Keratinocyte (primary cell): ENCODE data around the gene ABLIM2. TPM values are rescaled to one million over a fixed set of nuclear protein-coding genes. Genes with fewer than 3 reads are reported as not detected.

Experiments
- DNase-seq: peaks from one replicate; pipeline ENCODE4 v3.0.0-alpha.2; 2011; ENCODE audit warnings: low read depth, missing footprints, low spot score
- FAIRE-seq: peaks from 2 replicates; lab custom pipeline; 2011; peaks lifted over from hg19 to GRCh38; lab: Jason Lieb, UNC
- H2AFZ ChIP-seq: 2 replicates; pipeline ENCODE4 v1.6.0; 2012; ENCODE audit warnings: low read length, control low read depth, inconsistent platforms; ENCODE audit not compliant: control insufficient read depth
- H3K27ac ChIP-seq: 2 replicates; pipeline ENCODE4 v1.5.1; 2011; ENCODE audit warnings: low read length; ENCODE audit not compliant: control insufficient read depth, insufficient read depth
- H3K27me3 ChIP-seq: 3 replicates; pipeline ENCODE4 v1.6.0; 2011; ENCODE audit warnings: low read length; ENCODE audit not compliant: control insufficient read depth, insufficient read depth; ENCODE audit errors: extremely low read depth
- H3K36me3 ChIP-seq, 2 experiments: 2 replicates in 1 of 2; 3 replicates in 1 of 2; pipeline ENCODE4 v1.5.1; 2011; ENCODE audit warnings: low read length in 2 of 2, mild to moderate bottlenecking in 1 of 2; ENCODE audit not compliant: control insufficient read depth in 2 of 2, insufficient read depth in 2 of 2; ENCODE audit errors: extremely low read depth in 1 of 2
- H3K4me1 ChIP-seq: 3 replicates; pipeline ENCODE4 v1.5.1; 2011; ENCODE audit warnings: low read length; ENCODE audit not compliant: control insufficient read depth, insufficient read depth; ENCODE audit errors: extremely low read depth
- H3K4me2 ChIP-seq: 3 replicates; pipeline ENCODE4 v1.6.0; 2011; ENCODE audit warnings: low read depth, low read length; ENCODE audit not compliant: control insufficient read depth, insufficient read depth; ENCODE audit errors: extremely low read depth
- H3K4me3 ChIP-seq, 3 experiments: fragments of 200-600 bp in 1 of 3; sonication (generic) in 1 of 3; 2 replicates in 2 of 3; 3 replicates in 1 of 3; pipeline ENCODE4 v1.5.1; 2011 to 2016; ENCODE audit warnings: low read length in 3 of 3, mild to moderate bottlenecking in 3 of 3, control low read depth in 2 of 3, inconsistent platforms in 1 of 3, low read depth in 1 of 3, mixed read lengths in 1 of 3, mixed run types in 1 of 3, moderate library complexity in 1 of 3; ENCODE audit not compliant: control insufficient read depth in 2 of 3, insufficient read depth in 2 of 3; ENCODE audit errors: extremely low read depth in 1 of 3
- H3K79me2 ChIP-seq: 2 replicates; pipeline ENCODE4 v1.6.0; 2012; ENCODE audit warnings: low read length; ENCODE audit not compliant: control insufficient read depth, insufficient read depth
- H3K9ac ChIP-seq: 3 replicates; pipeline ENCODE4 v1.6.0; 2011; ENCODE audit warnings: low read length; ENCODE audit not compliant: control insufficient read depth, insufficient read depth; ENCODE audit errors: extremely low read depth
- H3K9me1 ChIP-seq: 3 replicates; pipeline ENCODE4 v1.6.0; 2011; ENCODE audit warnings: low read length; ENCODE audit not compliant: control insufficient read depth, insufficient read depth; ENCODE audit errors: extremely low read depth
- H3K9me3 ChIP-seq: 2 replicates; pipeline ENCODE4 v1.5.1; 2012; ENCODE audit warnings: low read depth, low read length; ENCODE audit not compliant: control insufficient read depth
- H4K20me1 ChIP-seq: 3 replicates; pipeline ENCODE4 v1.6.0; 2011; ENCODE audit warnings: low read length; ENCODE audit not compliant: control insufficient read depth, insufficient read depth; ENCODE audit errors: extremely low read depth
- CTCF ChIP-seq, 3 experiments: IDR thresholded peaks in 1 of 3; conservative IDR thresholded peaks in 1 of 3; optimal IDR thresholded peaks in 1 of 3; 2 replicates in 2 of 3; 3 replicates in 1 of 3; pipeline versions ENCODE3 to v1.5.1; 2011; ENCODE audit warnings: low read length in 3 of 3, mild to moderate bottlenecking in 3 of 3, moderate library complexity in 2 of 3, control low read depth in 1 of 3, inconsistent platforms in 1 of 3; ENCODE audit not compliant: insufficient read depth in 2 of 3; ENCODE audit errors: extremely low read depth in 1 of 3
- EZH2 ChIP-seq: IDR thresholded peaks from one replicate; pipeline ENCODE4 v1.6.1; 2012; ENCODE audit warnings: inconsistent platforms, mild to moderate bottlenecking, low read length, moderate library complexity
- dilution Hi-C: fragments of 300-500 bp; cut with MboI; formaldehyde crosslinking; loops from one replicate; pipeline ENCODE4 v1.7.0; 2020; ENCODE audit warnings: low sequenced_read_pairs; ENCODE audit not compliant: extremely low pct_ligation_motif_present
- polyA plus RNA-seq, 5 experiments: library from polyadenylated mRNA; depleted of rRNA in 3 of 5; stranded (reverse) in 3 of 5; stranded (forward) in 1 of 5; unstranded in 1 of 5; fragments of >200 nt; gene quantifications; 1 replicate in 1 of 5; 2 replicates in 3 of 5; 3 replicates in 1 of 5; pipeline versions ENCODE4 v1.2.1 to v1.2.3, GENCODE V29; 2011 to 2012; ENCODE audit warnings: missing spikeins in 2 of 5, low read depth in 1 of 5, low replicate concordance in 1 of 5

The ABLIM2 gene
- polyA plus RNA-seq, 1 donor (not counting 4 experiments of a cell fraction or from before 2014, with no cell fraction given), result 0.94 TPM

GRCh38 chr4:8112036-8112576, 46.5 kb downstream of the ABLIM2 start:
- Histone ChIP-seq H3K4me3 (no peak overlapping the region), H3K9me3 (peaks cover 3% of the 10 kb centered on the region), H3K9me1 (no peaks in the 10 kb centered on the region), H2AFZ (no peak overlapping the region), H3K9ac (no peak overlapping the region), H3K36me3 (no peaks in the 10 kb centered on the region), H3K27me3 (peaks cover 11% of the 10 kb centered on the region), H3K79me2 (no peaks in the 10 kb centered on the region), H3K4me2 (no peak overlapping the region), H4K20me1 (no peaks in the 10 kb centered on the region), H3K27ac (no peak overlapping the region), H3K4me1 (peaks cover 11% of the 10 kb centered on the region)
- DNase-seq (no peak), FAIRE-seq (no peak)
- dilution Hi-C loops, result no loop called here
- no peak for TF ChIP-seq EZH2
- TF ChIP-seq CTCF (optimal IDR thresholded peaks at IDR 0.05 in 1 of 3, IDR thresholded peaks at IDR 0.05 in 1 of 3, conservative IDR thresholded peaks at IDR 0.05 in 1 of 3; ENCODE audit: extremely low read depth in 1 of 3, insufficient read depth in 2 of 3, low read length in 3 of 3), result no peak

GRCh38 chr4:8110071-8110986, 48.3 kb downstream of the ABLIM2 start:
- H3K9ac ChIP-seq, result peak overlapping the region; percentile 46
- no peaks in the 10 kb centered on the region for H4K20me1 ChIP-seq
- TF ChIP-seq EZH2, result no peak
- peak in 1 of 3 experiments; percentile 19 for TF ChIP-seq CTCF (optimal IDR thresholded peaks at IDR 0.05 in 1 of 3, IDR thresholded peaks at IDR 0.05 in 1 of 3, conservative IDR thresholded peaks at IDR 0.05 in 1 of 3; ENCODE audit: extremely low read depth in 1 of 3, insufficient read depth in 2 of 3, low read length in 3 of 3)
- FAIRE-seq, result peak; percentile 83
- peak overlapping the region; percentile 70 for H2AFZ ChIP-seq
- dilution Hi-C loops, result no loop called here
- H3K9me3 ChIP-seq, result peaks cover 3% of the 10 kb centered on the region
- peak overlapping the region in 1 of 3 experiments; percentile 27 for H3K4me3 ChIP-seq
- no peaks in the 10 kb centered on the region for H3K36me3 ChIP-seq
- H3K79me2 ChIP-seq, result no peaks in the 10 kb centered on the region
- H3K27ac ChIP-seq, result no peak overlapping the region
- no peaks in the 10 kb centered on the region for H3K9me1 ChIP-seq
- peaks cover 13% of the 10 kb centered on the region for H3K27me3 ChIP-seq
- H3K4me1 ChIP-seq, result peaks cover 11% of the 10 kb centered on the region
- DNase-seq, result peak; percentile 81
- peak overlapping the region; percentile 22 for H3K4me2 ChIP-seq
